Stomach (tissue), 4 donors: ENCODE results near the gene CNTD1.

ENCODE experiments used
- EP300 ChIP-seq: sonication (generic); formaldehyde crosslinking; IDR thresholded peaks from one replicate; pipeline ENCODE4 v1.6.1; 2017; ENCODE audit warnings: antibody characterized with exemption
- POLR2A ChIP-seq, 4 donors: fragments of 450-650 bp; IDR thresholded peaks; one replicate each; pipeline ENCODE4 v1.6.1; 2016; ENCODE audit warnings: antibody characterized with exemption in 4 of 4, control low read depth in 2 of 4, mild to moderate bottlenecking in 1 of 4, moderate library complexity in 1 of 4
- POLR2AphosphoS5 ChIP-seq, 3 donors: sonication (generic); formaldehyde crosslinking; IDR thresholded peaks; one replicate each; pipeline ENCODE4 v1.6.1; 2016; ENCODE audit warnings: antibody characterized with exemption in 3 of 3
- TF ChIP-seq, protein P1 (sequence below), 7 experiments: fragments of 450-650 bp in 4 of 7; fragments of 200-600 bp in 3 of 7; sonication (generic) in 3 of 7; IDR thresholded peaks; one replicate each; pipeline ENCODE4 v1.5.1; 2016 to 2019; ENCODE audit warnings: antibody characterized with exemption in 7 of 7, control low read depth in 2 of 7, mild to moderate bottlenecking in 1 of 7

DNA sequence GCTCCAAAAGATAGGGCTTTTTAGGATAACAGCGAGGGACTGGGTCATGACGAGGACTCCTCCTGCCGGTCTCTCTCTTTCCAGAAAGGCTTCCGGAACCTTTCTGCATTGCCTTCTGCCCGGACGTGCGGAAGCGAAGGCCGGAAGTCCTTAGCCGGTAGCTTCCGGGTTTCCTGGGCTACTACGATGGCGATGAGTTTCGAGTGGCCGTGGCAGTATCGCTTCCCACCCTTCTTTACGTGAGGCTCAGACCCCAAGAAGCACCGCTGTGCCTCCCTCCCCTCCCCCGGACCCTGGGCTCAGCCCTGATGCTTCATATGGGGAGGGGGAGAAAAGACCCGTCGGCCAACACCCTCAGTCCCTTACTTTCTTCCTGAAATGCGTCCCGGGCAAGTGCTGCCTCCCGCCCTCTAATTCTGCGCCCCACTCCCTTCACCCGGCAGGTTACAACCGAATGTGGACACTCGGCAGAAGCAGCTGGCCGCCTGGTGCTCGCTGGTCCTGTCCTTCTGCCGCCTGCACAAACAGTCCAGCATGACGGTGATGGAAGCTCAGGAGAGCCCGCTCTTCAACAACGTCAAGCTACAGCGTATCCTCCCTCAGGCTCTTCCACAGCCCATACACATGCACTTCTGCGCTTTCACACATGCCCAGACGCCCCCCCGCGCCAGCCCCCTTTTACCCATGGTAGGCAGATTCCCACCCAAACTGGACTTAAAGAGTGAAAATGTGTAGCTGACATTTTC, 25.2 kb upstream of the CNTD1 start, which contains the start of gene VPS25:
- TF ChIP-seq, protein P1, sequence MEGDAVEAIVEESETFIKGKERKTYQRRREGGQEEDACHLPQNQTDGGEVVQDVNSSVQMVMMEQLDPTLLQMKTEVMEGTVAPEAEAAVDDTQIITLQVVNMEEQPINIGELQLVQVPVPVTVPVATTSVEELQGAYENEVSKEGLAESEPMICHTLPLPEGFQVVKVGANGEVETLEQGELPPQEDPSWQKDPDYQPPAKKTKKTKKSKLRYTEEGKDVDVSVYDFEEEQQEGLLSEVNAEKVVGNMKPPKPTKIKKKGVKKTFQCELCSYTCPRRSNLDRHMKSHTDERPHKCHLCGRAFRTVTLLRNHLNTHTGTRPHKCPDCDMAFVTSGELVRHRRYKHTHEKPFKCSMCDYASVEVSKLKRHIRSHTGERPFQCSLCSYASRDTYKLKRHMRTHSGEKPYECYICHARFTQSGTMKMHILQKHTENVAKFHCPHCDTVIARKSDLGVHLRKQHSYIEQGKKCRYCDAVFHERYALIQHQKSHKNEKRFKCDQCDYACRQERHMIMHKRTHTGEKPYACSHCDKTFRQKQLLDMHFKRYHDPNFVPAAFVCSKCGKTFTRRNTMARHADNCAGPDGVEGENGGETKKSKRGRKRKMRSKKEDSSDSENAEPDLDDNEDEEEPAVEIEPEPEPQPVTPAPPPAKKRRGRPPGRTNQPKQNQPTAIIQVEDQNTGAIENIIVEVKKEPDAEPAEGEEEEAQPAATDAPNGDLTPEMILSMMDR (IDR thresholded peaks at IDR 0.05): peak in 1 of 7 experiments; percentile 14
- TF ChIP-seq EP300 (no peak), POLR2A (IDR thresholded peaks at IDR 0.05) (peak in 1 of 4 donors; percentile 26), POLR2AphosphoS5 (IDR thresholded peaks at IDR 0.05) (peak; percentile 80 to 95 (median 83))
